ENCODE measurements around the gene DISC1.

Gene DISC1

DNA sequence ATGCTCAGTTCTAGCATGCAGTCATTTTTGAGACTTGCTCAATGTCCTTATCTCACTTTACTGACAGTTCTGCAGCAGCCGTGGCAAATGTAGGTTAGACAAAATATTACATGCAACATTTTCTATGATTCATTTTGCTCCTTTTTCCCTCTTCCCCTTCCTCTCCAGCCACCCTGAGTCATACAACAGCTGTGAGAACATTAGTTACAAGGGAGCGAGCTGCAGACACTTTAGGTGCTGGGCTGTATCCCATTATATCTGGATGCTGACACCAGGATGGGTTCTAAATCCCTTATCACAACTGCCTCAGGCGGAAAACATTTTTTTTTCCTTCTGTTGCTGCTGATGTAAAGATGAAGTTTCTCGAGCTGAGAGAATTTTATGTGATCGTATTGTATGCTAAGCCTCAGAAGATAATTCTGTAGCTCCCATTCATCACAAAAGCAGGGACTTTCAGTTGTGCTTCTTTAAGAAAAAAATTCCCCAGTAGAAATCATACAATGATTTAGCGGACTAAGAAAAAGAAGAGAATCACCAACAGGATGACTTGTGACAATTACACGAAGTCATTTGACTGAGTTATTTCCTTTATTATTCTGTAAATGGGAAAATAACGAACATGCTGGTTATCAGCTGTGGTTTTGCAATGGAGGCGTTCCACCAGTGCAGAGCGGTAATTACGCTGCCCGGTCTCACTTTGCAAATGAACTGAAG, 345.0 kb downstream of the DISC1 start:
- no peak for DNase-seq

DNA sequence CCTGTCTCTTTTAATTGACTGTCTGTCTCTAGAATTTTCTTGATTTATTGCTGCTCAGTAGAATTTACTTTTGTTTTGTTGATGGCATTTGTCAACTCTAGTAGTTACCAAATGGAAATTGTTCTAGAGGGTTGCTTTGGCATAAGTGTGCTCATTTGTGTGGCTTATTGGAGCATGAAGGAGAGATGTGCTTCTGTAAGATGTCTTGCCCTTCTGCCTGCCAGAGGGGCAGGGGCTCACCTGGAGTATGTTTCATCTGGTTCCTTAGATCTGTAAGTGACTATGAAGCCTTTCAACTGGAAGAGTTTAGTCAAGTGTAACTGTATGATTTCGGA, 345.5 kb downstream of the DISC1 start:
- DNase-seq: no peak

DNA sequence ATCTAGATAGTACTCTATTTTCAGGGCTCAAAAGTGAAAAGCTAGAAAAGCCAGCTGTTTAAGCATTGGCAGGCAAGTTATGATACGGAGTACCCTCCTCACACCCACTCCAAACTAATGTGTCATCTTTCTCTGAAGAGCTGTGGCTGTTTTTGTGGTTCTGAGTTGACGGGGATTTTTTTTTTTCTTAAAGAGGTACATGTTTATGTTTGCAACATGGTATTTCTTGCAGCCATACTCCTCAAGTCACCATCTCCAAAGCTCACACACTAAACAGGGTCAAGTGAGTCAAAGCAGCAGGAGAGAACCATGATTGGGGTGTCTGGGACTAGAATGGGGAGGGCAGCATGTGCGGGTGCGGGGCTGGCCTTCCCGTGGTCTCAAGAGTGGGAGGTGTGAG, 347.2 kb downstream of the DISC1 start:
- no peak for DNase-seq

- DNase-seq: no peak
Measured at GRCh38 chr1:231976231-231976630, 349.6 kb downstream of the DISC1 start.

- no peak for DNase-seq
Measured at GRCh38 chr1:231981675-231982074, 355.1 kb downstream of the DISC1 start.

DNA sequence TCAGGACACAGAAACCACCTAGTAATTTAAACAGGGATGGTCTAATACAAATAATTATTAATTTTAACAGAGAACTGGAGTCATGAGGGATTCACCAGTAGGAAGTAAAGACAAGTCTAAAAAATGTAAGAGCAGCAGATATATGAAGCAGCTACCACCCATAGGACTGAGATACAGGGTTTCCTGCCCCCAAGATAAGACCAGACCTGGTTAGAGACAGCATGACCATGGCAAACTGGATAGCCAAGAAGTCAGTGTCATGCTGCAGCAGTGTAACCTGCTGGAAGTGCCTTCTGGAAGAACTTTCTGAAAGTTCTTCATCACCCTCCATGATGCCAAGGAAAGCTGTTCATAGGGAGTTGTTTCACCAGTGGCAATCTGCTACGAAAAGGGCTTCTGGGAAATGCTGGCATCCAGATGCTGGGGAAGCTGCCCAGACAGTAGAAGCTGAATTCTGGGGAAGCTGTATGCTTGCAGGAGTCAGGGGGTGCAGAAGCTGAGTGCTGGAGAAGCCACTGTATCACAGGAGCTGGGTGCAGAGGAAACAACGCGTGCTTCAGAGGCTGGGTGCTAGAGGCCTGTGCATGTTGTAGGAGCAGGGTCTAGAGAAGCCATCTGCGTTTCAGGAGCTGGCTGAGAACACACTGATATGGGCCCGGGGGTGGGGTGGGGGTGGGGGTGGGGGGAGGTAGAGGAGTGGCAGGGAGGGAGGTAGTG, 356.4 kb downstream of the DISC1 start:
- no peak for DNase-seq

GRCh38 chr1:231983588-231984193, 357.1 kb downstream of the DISC1 start:
- no peak for DNase-seq

- no peak for DNase-seq
Measured at GRCh38 chr1:231985296-231986023, 358.9 kb downstream of the DISC1 start.

DNA sequence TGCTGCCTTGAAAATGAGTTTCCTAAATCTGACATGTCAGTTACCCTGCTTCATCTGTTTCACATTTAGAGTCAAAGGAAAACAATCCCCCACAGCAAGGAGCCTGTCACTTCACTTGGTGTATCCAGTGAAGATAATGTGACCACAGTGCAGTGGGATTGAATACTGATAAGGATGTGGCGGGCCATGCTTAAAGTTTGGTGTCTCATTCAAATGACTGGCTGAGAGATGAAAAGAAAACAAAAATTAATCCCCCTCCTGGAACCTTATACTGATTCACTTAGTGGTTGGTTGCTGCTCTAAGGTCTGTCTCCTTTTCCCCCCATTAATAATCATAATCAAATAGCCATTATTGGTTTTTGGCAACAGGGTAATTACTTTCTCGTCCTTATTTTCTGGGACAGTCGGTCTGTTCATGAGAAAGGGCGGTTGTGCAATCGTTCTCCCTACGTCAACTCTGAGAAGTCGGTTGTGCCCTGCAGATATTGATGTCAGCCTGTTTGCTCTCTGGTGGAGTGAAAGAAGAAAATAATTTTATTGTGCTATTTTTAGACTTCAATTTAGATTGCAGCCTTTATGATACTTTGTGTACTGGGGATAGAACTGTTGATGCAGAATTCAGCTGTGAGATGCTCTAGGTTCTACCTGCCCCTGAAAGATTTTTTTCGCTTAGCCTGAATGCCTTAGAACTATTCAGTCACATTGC, 360.2 kb downstream of the DISC1 start:
- DNase-seq: no peak

DNA sequence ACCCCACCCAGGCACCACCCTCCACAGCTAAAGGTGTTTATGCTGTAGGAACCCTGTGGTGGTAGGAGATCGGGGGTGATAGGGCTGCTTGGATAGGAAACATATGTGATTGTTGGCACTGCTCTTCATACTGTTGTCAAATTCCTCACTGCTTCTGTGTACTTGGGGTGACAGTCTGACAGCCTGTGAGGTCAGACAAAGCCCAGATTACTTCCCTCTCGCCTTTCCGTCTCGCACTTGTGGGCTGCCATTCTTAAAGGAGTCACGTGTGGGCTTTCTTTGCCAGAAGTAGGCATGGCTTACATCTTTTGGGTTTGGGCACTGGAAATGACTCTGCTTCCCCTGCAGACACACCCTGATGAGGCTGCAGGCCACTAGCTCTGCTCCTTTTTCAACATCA, 363.8 kb downstream of the DISC1 start:
- DNase-seq: no peak

GRCh38 chr1:231991231-231991630, 364.6 kb downstream of the DISC1 start:
- no peak for DNase-seq

- no peak for DNase-seq
Measured at GRCh38 chr1:231993968-231994455, 367.4 kb downstream of the DISC1 start.

GRCh38 chr1:231998791-231999190, 372.2 kb downstream of the DISC1 start:
- DNase-seq: no peak

DNA sequence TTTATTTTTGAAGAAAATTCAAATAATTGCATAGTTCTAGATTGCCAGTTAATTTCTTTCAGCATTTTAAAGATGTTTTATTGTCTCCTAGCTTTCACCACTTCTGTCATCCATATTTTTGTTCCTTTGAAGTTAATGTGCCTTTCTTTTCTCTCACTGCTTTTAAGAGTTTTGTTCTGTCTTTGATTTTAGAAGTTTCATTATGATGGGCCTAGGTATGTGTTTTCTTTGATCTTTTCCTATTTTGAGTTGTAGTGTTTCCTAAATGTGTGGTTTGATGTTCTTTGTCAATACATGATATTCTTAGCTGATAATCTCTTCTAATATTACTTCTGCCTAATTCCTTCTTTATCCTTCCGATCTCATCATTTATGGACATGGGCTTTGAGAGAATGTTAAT, 378.7 kb downstream of the DISC1 start:
- DNase-seq: no peak

DNA sequence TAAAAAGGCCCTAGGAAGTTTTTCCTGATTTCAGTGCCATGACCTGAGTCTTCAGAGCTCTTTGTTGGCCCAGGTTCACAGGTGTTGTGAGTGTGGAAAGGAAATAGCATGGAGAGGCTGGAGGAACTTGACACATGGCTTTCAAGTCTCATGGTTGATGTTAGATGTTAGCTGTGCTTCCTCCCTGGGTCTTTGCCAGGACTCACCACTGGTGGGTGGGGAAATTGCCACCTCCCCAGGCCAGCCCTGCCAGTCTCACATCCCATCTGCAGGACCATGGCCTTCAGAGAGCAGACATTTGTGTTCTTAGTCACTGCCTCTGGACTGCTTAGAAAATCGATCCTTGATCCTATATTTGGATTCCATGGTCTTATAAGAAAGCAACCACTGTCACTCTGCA, 383.2 kb downstream of the DISC1 start:
- DNase-seq: no peak

- DNase-seq: no peak
Measured at GRCh38 chr1:232011961-232012360, 385.4 kb downstream of the DISC1 start.

GRCh38 chr1:232012773-232013386, 386.3 kb downstream of the DISC1 start:
- DNase-seq: no peak

- DNase-seq: no peak
Measured at GRCh38 chr1:232014941-232015340, 388.4 kb downstream of the DISC1 start.

GRCh38 chr1:232016616-232017015, 390.0 kb downstream of the DISC1 start:
- DNase-seq: no peak

GRCh38 chr1:232017057-232017456, 390.5 kb downstream of the DISC1 start:
- no peak for DNase-seq

- no peak for DNase-seq
Measured at GRCh38 chr1:232017759-232018158, 391.2 kb downstream of the DISC1 start.
